ENCODE results near the gene ACSS2.

The ACSS2 gene

GRCh38 chr20:34938466-34939163 is 62.2 kb downstream of the ACSS2 start:
- Histone ChIP-seq H3K27ac (replicated peaks) (peak overlapping the region; percentile 80), H3K4me3 (replicated peaks; ENCODE audit: insufficient read depth, low read length) (no peak overlapping the region), H3K27me3 (ENCODE audit: insufficient read depth, poor library complexity, severe bottlenecking) (no peaks in the 10 kb centered on the region)
- peak; percentile 54 to 95 for DNase-seq (ENCODE audit: low read depth in 1 of 2, low spot score in 1 of 2)
- TF ChIP-seq GABPA (IDR thresholded peaks at IDR 0.05; ENCODE audit: low read depth) (no peak), SPI1 (IDR thresholded peaks at IDR 0.05; ENCODE audit: borderline replicate concordance, low read depth) (peak; percentile 99), POLR2AphosphoS5 (IDR thresholded peaks at IDR 0.05; ENCODE audit: low read depth) (peak; percentile 96)

- no peak for TF ChIP-seq SPI1 (IDR thresholded peaks at IDR 0.05; ENCODE audit: borderline replicate concordance, low read depth)
- TF ChIP-seq REST (IDR thresholded peaks at IDR 0.05; ENCODE audit: insufficient replicate concordance, low read depth): no peak
- TF ChIP-seq POLR2AphosphoS5 (IDR thresholded peaks at IDR 0.05; ENCODE audit: low read depth): no peak
- TF ChIP-seq CTCF (IDR thresholded peaks at IDR 0.05; ENCODE audit: insufficient read depth, low read length): no peak
- no peak for TF ChIP-seq GABPA (IDR thresholded peaks at IDR 0.05; ENCODE audit: low read depth)
- Histone ChIP-seq H3K4me3 (replicated peaks; ENCODE audit: insufficient read depth, low read length) (no peak overlapping the region), H3K27me3 (ENCODE audit: insufficient read depth, poor library complexity, severe bottlenecking) (no peaks in the 10 kb centered on the region), H3K27ac (replicated peaks) (peak overlapping the region; percentile 80)
- DNase-seq (ENCODE audit: low read depth in 1 of 2, low spot score in 1 of 2): peak in 1 of 2 experiments; percentile 49
Observed at GRCh38 chr20:34940081-34940481, 63.7 kb downstream of the ACSS2 start.

- DNase-seq (ENCODE audit: low read depth in 1 of 2, low spot score in 1 of 2): peak in 1 of 2 experiments; percentile 55
- no peaks in the 10 kb centered on the region for H3K27me3 ChIP-seq (ENCODE audit: insufficient read depth, poor library complexity, severe bottlenecking)
- peak overlapping the region; percentile 31; the same call in 1 of the 2 replicates for H3K27ac ChIP-seq (replicated peaks)
- no peak for TF ChIP-seq GABPA (IDR thresholded peaks at IDR 0.05; ENCODE audit: low read depth)
- TF ChIP-seq SPI1 (IDR thresholded peaks at IDR 0.05; ENCODE audit: borderline replicate concordance, low read depth): peak; percentile 48; the same call in 1 of the 2 replicates
- H3K4me3 ChIP-seq (replicated peaks; ENCODE audit: insufficient read depth, low read length): no peak overlapping the region
Observed at GRCh38 chr20:34941226-34941625, 64.8 kb downstream of the ACSS2 start.

DNA sequence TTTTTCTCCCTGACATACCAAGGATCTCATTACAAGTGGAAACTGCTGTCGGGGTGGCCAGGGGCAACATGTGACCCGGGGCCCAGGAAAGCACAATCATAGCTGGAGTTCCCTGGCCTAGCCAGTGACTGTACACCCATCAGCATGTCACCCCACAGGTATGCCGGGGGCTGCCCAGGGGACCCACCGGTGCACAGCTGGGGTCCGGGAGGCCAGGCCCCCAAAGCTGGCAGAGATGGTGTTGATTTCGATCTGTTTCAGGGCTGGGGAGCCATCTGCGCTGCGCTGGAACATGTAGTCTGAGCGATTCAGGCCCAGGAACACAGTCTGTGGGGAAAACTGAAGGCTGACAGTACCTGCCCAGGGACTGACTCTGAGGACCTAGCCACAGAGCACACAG is 65.9 kb downstream of the ACSS2 start:
- no peaks in the 10 kb centered on the region for H3K27me3 ChIP-seq (ENCODE audit: insufficient read depth, poor library complexity, severe bottlenecking)
- TF ChIP-seq POLR2AphosphoS5 (IDR thresholded peaks at IDR 0.05; ENCODE audit: low read depth) (no peak), REST (IDR thresholded peaks at IDR 0.05; ENCODE audit: insufficient replicate concordance, low read depth) (no peak), CTCF (IDR thresholded peaks at IDR 0.05; ENCODE audit: insufficient read depth, low read length) (no peak), GABPA (IDR thresholded peaks at IDR 0.05; ENCODE audit: low read depth) (no peak), SPI1 (IDR thresholded peaks at IDR 0.05; ENCODE audit: borderline replicate concordance, low read depth) (no peak)
- no peak overlapping the region for H3K27ac ChIP-seq (replicated peaks)
- DNase-seq (ENCODE audit: low read depth in 1 of 2, low spot score in 1 of 2): no peak
- no peak overlapping the region for H3K4me3 ChIP-seq (replicated peaks; ENCODE audit: insufficient read depth, low read length)
